ENCODE data around the gene KCNJ15.

DNA sequence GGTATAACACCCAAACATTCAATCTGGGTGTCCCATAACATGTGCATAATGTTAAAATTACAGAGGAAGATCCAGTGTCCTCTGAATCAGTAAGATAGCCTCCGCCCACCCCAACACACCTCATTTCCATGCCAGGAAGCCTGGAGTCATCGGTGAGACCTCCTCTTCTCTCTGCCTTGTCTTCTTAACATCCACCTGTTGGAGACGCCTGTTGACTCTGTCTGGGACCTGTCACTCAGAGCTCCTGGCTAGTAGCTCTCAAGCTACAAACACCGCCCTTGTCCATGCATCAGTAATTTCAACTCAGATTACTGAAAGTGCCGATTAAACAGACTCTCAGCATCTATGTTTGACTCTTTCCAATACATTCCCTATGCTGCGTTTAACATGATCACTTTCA lies 27.4 kb downstream of the KCNJ15 start:
- no peak for TF ChIP-seq POLR2A (IDR thresholded peaks at IDR 0.05)
- TF ChIP-seq, protein P1, sequence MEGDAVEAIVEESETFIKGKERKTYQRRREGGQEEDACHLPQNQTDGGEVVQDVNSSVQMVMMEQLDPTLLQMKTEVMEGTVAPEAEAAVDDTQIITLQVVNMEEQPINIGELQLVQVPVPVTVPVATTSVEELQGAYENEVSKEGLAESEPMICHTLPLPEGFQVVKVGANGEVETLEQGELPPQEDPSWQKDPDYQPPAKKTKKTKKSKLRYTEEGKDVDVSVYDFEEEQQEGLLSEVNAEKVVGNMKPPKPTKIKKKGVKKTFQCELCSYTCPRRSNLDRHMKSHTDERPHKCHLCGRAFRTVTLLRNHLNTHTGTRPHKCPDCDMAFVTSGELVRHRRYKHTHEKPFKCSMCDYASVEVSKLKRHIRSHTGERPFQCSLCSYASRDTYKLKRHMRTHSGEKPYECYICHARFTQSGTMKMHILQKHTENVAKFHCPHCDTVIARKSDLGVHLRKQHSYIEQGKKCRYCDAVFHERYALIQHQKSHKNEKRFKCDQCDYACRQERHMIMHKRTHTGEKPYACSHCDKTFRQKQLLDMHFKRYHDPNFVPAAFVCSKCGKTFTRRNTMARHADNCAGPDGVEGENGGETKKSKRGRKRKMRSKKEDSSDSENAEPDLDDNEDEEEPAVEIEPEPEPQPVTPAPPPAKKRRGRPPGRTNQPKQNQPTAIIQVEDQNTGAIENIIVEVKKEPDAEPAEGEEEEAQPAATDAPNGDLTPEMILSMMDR (IDR thresholded peaks at IDR 0.05): no peak

All from esophagus squamous epithelium (tissue), 4 donors.